ENCODE results near the gene PTK6. TPM values are rescaled to one million over a fixed set of nuclear protein-coding genes. Genes with fewer than 3 reads are reported as not detected.
A peak's percentile ranks its signal among the peaks of the same experiment; 100 is the strongest.

PTK6 gene
- total and polyA plus RNA-seq, 7 donors: 0.28 to 80.7 (median 59.5) TPM; not detected in 2

- Histone ChIP-seq H3K9me3 (peaks cover 0 to 6% (median 2%) of the 10 kb centered on the region in 4 donors), H3K36me3 (no peaks in the 10 kb centered on the region), H3K4me1 (peaks cover 0 to 20% (median 13%) of the 10 kb centered on the region in 4 donors), H3K4me3 (no peak overlapping the region), H3K27me3 (peaks cover 17 to 48% (median 33%) of the 10 kb centered on the region in 3 donors), H3K27ac (no peak overlapping the region)
- intact Hi-C loops (cut with DNase I): no loop called here
- TF ChIP-seq EP300 (IDR thresholded peaks at IDR 0.05) (no peak), CTCF (IDR thresholded peaks at IDR 0.05) (no peak), POLR2AphosphoS5 (IDR thresholded peaks at IDR 0.05) (no peak), POLR2A (IDR thresholded peaks at IDR 0.05) (no peak)
- DNase-seq: no peak
- WGBS, 2 donors: 42 to 45% methylated on average over 7 of the region's 7 CpGs
Measured at GRCh38 chr20:63503524-63503923, 33.7 kb downstream of the PTK6 start.

- Histone ChIP-seq H3K36me3 (no peaks in the 10 kb centered on the region), H3K4me1 (peaks cover 0 to 28% (median 21%) of the 10 kb centered on the region in 4 donors), H3K9me3 (peaks cover 0 to 6% (median 2%) of the 10 kb centered on the region in 4 donors), H3K27ac (no peak overlapping the region), H3K27me3 (peaks cover 25 to 51% (median 36%) of the 10 kb centered on the region in 3 donors), H3K4me3 (no peak overlapping the region)
- TF ChIP-seq POLR2AphosphoS5 (IDR thresholded peaks at IDR 0.05) (no peak), CTCF (IDR thresholded peaks at IDR 0.05) (no peak), EP300 (IDR thresholded peaks at IDR 0.05) (no peak), POLR2A (IDR thresholded peaks at IDR 0.05) (no peak)
- intact Hi-C loops (cut with DNase I): no loop called here
- 50 to 59% methylated on average over 15 of the region's 15 CpGs for WGBS, 2 donors
- DNase-seq: no peak
Measured at GRCh38 chr20:63502671-63503172, 34.5 kb downstream of the PTK6 start.

DNA sequence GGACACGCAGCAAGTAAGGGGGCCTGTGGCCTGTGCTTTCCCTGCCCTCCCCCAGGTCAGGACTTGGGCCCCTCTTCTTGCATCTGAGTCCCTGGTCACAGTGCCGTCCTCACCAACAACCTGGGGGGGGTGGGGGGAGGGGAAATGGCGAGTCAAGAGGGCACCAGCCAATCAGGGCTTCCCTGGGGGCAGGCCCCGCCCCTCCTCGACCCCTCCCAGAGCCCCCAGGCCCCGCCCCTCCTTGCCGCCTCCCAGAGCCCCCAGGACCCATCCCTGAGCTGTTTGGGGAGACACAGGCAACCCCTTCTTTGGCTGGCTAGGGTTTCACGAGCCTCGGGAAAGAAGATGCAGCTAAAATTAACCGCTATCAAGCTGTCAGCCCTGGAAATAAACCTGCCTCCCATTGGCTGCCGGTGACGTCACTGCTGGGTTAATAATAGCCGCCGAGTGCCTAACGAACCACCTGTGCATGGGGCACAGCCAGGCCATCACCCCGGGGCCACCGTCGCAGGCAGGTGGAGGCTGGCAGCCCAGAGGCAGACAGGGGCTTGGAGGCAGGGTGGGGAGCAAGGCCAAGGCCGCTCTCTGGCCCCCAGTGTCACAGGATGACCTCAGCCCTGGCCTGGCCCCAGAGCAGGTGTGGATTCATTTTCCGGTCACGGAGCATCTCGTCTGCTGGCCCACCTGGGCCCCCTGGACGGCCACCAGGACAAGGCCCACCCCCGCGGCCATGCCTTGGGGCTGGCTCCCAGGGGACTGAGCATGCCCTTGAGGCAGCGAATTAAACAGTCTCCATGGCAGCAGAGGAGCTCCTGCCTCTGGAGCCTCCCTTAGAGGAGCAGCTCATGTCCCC, 35.1 kb downstream of the PTK6 start:
- WGBS, 2 donors: 13 to 30% methylated on average over 26 of the region's 26 CpGs
- no peak for TF ChIP-seq POLR2A (IDR thresholded peaks at IDR 0.05)
- TF ChIP-seq EP300 (IDR thresholded peaks at IDR 0.05): no peak
- TF ChIP-seq CTCF (IDR thresholded peaks at IDR 0.05): no peak
- no peak for TF ChIP-seq POLR2AphosphoS5 (IDR thresholded peaks at IDR 0.05)
- H3K27me3 ChIP-seq: peaks cover 29 to 58% (median 42%) of the 10 kb centered on the region in 3 donors
- no peak overlapping the region for H3K4me3 ChIP-seq
- DNase-seq: peak; percentile 56
- intact Hi-C loops (cut with DNase I): no loop called here
- no peaks in the 10 kb centered on the region for H3K36me3 ChIP-seq
- H3K27ac ChIP-seq: no peak overlapping the region
- H3K4me1 ChIP-seq: peaks cover 0 to 28% (median 21%) of the 10 kb centered on the region in 4 donors
- H3K9me3 ChIP-seq: peaks cover 0 to 6% (median 2%) of the 10 kb centered on the region in 4 donors

GRCh38 chr20:63500902-63501817, 36.0 kb downstream of the PTK6 start:
- Histone ChIP-seq H3K27ac (no peak overlapping the region), H3K27me3 (peaks cover 31 to 66% (median 47%) of the 10 kb centered on the region in 3 donors), H3K4me3 (no peak overlapping the region), H3K36me3 (no peaks in the 10 kb centered on the region), H3K9me3 (peaks cover 0 to 6% (median 2%) of the 10 kb centered on the region in 4 donors), H3K4me1 (peaks cover 0 to 33% (median 25%) of the 10 kb centered on the region in 4 donors)
- intact Hi-C loops (cut with DNase I): no loop called here
- TF ChIP-seq POLR2AphosphoS5 (IDR thresholded peaks at IDR 0.05): no peak
- no peak for TF ChIP-seq CTCF (IDR thresholded peaks at IDR 0.05)
- TF ChIP-seq EP300 (IDR thresholded peaks at IDR 0.05): no peak
- TF ChIP-seq POLR2A (IDR thresholded peaks at IDR 0.05): no peak
- 82 to 85% methylated on average over 27 of the region's 27 CpGs for WGBS, 2 donors
- no peak for DNase-seq

All from sigmoid colon (tissue), 7 donors.